NCI-H526 (cell line): ENCODE results near the gene MCTP2.

Experiments
- DNase-seq, 2 experiments: peaks; one replicate each; lab custom pipeline; 2025; lab: John Stamatoyannopoulos, UW

The MCTP2 gene

GRCh38 chr15:94395640-94396039 lies 164.3 kb downstream of the MCTP2 start:
- no peak for DNase-seq

DNA sequence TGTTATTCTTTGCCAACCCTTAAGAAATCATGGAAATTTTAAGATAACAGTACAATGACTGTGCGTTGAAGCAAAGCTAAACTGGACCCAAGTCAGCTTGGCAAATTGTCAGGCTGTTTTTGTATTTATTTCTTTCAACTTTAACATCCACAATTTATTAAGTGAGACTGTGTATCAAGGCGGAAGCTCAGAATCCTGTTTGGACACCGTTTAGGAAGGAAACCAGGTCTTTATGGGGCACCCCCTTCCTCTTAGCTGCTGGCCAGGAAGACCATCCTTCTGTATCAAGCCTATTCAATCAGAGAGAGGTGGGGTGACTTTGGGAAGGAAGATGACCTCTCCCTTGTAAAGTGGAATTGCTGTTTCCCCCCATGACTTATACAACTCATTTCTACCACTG lies 166.0 kb downstream of the MCTP2 start:
- no peak for DNase-seq

- no peak for DNase-seq
Observed at GRCh38 chr15:94398001-94398400, 166.6 kb downstream of the MCTP2 start.

DNA sequence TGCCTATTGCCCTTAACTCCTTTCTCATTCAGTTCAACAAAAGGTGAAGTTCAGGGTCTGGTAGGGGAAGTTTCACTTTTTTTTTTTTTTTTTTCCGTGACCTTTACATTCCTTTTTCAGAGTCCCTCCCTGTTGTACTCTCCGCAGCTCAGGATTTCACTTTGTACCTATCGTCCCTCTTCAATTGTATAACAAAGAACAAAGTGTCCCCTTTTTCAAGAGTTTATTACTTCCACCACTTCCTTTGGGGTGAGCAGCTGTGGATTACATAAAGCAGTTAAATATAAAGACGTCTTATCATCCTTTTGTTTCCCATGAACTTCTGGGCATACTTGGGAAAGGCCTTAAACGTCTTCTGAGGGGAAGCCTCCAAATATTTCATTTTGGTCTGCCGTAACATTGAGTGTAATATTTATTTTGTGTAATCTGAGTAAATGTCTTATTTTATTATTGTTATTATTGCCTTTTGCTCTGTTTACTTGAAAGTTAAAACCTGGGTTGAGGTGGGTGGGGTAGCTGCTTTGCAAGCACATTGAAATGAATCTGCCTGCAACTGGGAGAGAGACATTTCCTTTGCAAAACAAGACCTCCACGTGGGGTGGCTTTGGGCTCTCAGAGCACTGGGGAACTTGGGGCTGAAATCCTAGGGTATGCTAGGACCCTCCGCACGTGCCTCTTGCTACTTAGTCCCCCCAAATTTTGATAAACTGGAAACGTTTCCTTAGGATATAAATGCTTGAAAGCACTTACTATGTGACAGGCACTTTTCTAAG lies 169.4 kb downstream of the MCTP2 start:
- peak; percentile 1 to 23 for DNase-seq

- DNase-seq, result no peak
Observed at GRCh38 chr15:94403331-94403730, 172.0 kb downstream of the MCTP2 start.

GRCh38 chr15:94404733-94405283 lies 173.4 kb downstream of the MCTP2 start:
- no peak for DNase-seq

- peak in 1 of 2 experiments; percentile 10 for DNase-seq
Observed at GRCh38 chr15:94411285-94411684, 179.9 kb downstream of the MCTP2 start.

DNA sequence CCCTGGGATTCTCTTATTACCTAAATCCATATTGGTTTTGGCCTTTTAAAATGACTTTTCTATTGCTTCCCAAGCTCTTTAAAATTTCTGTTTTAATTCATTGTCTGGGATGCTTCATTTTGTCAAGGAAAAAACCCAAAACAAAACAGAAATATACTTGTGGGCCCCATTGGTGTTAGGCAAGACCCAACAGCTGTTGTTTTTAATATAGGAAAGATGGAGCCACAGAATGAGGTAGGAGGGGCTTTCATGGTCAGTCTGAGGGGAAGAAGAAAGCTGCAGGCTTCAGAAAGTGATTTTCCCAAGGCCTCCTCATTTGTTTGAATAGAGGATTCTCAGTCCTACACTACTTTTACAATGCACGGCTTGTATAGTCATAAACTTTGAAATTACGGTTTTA lies 180.5 kb downstream of the MCTP2 start:
- peak in 1 of 2 experiments; percentile 12 for DNase-seq

DNA sequence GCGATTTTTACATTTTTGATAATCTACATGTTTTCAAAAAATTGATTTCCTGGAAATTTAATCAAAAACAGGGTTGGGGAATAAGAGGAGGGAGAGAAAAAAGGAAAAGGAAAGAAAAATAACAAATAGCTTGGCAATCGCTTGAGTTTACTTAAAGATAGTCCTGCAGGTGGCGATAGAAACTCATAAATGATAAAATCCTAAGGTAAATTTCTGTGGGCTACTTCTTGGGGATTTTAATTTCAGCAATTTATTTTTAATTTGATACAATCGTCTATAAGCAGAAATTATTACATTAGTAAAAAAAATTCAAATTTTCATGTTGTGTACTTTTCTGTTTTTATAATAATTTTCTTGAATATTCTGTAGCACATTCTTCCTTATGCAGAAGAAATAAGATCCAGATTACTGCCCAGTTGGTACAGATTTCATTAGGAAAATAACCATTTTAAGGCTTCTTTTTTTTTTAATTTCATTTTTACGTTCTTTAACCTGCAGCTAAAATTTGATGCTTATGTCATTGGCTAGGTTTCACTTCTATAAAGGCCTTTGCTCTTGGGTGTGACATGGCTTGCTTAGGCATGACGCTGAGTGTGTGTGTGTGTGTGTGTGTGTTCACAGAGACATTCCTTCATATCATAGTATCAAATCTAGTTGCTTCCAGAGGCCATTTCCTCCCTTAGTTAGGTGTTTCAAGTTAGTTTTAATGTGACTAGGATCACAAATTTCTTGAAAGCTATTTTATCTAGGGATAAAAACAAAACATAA lies 181.8 kb downstream of the MCTP2 start:
- DNase-seq, result peak; percentile 27 to 58

- no peak for DNase-seq
Observed at GRCh38 chr15:94414916-94415315, 183.6 kb downstream of the MCTP2 start.

DNA sequence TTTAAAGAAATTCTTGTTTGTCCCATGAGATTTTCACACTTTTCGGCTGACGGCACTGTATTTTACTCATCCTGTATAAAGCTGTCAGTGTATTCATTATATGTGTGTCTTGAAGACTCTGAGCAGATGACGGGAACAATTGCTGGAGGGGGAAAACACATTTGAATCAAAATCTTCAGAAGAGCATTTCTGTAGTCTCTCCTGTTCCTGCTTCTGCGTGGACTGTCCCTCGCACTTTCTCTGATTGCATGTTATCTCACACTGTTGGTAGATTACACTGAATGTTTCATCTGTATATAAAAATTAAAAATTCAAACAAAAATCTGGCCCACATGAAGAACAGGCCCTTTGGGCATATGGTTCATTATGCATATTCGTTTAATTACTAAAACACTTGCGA lies 184.9 kb downstream of the MCTP2 start:
- no peak for DNase-seq

GRCh38 chr15:94416820-94417219 lies 185.5 kb downstream of the MCTP2 start:
- DNase-seq, result no peak

DNA sequence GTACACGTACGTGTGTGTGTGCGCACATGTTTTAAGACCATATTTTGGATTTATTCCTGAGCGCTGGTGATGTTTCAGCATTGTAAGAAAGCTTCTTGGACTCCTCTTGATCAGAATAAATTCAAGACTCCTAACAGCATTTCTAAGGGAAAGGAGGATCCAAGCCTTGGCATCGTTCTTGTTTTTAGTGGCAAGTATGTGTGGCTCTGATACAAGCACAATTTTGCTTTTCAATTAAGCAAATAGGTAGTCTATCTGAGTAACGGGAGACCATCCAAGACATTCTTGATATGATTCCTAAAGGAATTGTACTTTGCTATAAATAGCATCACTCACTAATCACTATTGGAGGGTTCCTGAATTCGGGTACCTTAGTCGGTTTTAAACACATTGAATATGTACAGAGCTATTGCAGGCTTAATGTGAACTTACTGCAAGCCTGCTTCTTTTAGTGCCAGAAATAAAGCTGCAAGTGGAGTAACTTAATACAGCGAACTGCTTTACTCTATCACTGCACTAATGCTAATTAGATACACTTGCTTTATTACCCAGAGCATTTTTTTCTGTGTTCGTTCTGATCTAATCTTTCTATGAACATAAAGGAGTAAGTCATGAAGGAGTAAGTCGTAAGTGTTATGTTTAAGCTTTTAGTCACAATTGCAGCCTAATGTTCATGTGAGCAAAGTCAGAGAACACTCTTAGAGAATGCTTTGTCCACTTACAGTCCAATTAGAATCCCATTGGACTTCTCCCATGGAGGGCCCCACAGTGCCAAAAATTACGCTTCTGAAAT lies 186.3 kb downstream of the MCTP2 start:
- DNase-seq, result no peak

GRCh38 chr15:94421706-94422105 lies 190.3 kb downstream of the MCTP2 start:
- DNase-seq, result no peak

GRCh38 chr15:94432279-94432678 lies 200.9 kb downstream of the MCTP2 start:
- no peak for DNase-seq

GRCh38 chr15:94439158-94439557 lies 207.8 kb downstream of the MCTP2 start:
- no peak for DNase-seq

DNA sequence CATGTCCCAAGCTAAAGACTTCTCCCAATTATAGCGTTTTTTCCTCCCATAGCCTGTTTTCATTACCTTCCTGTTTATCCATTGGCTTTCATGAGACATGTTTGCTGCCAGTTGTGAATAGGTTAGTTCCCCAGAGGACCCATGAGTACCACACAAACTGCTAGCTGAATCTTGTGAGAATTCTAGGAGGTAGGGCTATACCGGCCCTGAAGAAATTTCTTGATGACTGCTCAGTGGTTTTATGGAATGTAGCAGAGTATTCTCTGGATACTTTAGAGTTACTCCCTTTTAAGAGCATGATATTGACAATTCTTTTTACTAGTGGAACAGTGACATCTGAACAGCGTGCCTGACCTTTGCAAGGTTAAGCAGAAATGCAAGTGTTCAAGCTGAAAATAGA lies 210.4 kb downstream of the MCTP2 start:
- no peak for DNase-seq

DNA sequence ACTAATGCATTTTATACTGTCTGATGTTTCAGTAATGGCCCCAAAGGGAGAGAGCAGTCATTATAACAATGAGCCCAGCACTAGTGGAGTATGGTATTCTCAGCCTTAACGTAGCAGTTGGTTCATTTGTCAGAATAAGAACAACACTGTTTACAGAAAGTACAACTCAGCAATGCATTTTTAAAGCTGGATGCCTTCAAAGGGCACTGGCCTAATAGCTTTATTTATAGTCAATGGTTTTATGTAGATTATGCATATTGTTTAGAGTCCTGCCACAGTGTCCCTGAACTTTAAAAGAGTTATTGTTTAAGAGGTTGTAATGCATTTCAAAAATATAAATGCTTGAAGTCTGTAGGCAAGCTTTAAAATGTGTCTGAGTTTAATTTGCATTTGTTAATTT lies 211.1 kb downstream of the MCTP2 start:
- DNase-seq, result no peak

DNA sequence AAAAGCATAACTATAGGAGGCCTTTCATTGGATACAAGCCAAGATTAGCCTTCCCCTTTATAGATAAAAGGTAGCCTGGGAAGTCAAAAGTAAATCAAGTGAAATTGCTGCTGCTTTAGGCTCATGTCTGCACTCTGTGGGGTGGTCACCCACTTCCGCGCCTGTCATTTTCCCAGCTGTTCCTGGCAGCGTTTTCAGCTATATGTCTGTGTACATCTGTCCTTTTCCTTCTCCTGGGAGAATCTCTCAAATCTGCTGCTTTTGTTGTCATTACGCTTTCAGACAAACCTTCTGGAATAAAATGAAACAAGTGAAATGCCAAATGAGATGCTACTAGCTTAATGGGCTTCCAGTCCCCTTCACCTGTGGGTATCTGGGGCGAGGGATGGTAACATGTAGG lies 211.8 kb downstream of the MCTP2 start:
- no peak for DNase-seq

DNA sequence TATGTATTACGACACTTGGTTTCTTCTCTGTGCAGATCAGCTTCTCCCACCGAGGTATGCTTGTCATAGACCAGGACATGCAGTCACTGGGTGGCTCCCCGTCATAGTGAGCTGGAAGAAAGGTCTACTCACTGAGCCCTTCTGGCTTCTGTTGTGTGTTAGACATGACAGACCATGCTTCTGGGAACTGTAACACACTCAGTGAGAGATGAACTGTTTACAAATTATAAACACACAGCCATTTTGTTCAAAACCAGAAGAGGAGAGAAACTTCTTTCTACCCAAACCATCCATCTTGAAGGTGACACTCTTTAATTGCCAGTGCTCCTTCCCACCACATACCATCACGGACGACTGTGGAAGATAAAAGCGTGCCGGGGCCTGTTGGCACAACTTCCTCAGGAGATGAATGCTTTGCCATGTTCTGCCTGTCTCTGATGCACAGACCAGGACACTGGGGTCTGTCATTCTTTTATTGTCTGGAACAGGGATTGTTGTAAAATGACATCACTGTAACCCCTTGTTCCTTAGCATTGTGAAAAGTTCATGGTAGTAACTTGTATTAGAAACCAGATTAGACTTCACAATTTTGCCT lies 214.3 kb downstream of the MCTP2 start:
- no peak for DNase-seq

- DNase-seq, result no peak
Observed at GRCh38 chr15:94446441-94446840, 215.1 kb downstream of the MCTP2 start.

DNA sequence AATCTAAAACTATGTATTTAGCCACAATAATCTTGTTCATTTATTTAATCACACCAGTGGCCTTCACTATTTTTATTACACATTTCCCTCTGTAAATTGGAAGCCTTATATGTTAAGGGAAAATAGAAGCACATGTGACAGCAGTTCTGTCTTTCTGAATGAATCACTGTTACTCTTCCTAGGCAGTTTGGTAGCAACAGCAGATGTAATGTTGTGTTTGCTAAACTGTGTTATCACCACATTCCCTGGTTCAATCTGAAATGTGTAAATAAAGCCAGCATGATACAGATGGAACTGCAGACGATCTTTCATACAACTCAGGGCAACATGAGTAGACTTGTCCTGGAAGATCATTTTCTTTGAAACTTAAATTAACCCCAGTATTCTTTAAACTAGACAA lies 220.1 kb downstream of the MCTP2 start:
- DNase-seq, result no peak
